Ammon's horn (tissue), 1 donor: ENCODE results near the gene DNAJC5.
"Not testable (repeated sequence)": the region's sequence is repeated elsewhere in the genome, so short reads cannot be mapped to it uniquely, and the experiment has no call there.

Source experiments
- DNase-seq: peaks from one replicate; pipeline ENCODE4 v3.0.0-alpha.2; 2016; ENCODE audit warnings: low spot score

DNAJC5 gene

GRCh38 chr20:63908008-63908682, 13.2 kb downstream of the DNAJC5 start:
- DNase-seq: no peak

GRCh38 chr20:63911176-63911575, 16.2 kb downstream of the DNAJC5 start:
- peak; percentile 68 for DNase-seq

DNA sequence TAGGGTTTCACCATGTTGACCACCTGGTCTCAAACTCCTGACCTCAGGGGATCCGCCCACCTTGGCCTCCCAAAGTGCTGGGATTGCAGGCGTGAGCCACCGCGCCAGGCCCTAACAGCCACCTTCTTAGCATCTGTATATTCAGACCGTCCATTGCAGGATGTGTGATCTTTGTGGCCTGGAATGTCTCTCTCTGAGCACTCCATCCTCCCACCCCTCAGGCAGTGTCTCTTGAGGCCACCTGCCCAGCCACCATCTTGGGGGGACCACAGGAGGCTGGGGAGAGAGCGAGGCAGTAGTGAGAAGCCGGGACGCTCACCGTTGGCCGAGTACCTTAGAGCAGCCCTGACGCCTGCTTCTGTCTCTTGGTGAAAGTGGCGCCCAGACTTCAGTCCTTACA, 18.8 kb downstream of the DNAJC5 start:
- no peak for DNase-seq

- peak; percentile 71 for DNase-seq
Measured at GRCh38 chr20:63915471-63915870, 20.5 kb downstream of the DNAJC5 start.

DNA sequence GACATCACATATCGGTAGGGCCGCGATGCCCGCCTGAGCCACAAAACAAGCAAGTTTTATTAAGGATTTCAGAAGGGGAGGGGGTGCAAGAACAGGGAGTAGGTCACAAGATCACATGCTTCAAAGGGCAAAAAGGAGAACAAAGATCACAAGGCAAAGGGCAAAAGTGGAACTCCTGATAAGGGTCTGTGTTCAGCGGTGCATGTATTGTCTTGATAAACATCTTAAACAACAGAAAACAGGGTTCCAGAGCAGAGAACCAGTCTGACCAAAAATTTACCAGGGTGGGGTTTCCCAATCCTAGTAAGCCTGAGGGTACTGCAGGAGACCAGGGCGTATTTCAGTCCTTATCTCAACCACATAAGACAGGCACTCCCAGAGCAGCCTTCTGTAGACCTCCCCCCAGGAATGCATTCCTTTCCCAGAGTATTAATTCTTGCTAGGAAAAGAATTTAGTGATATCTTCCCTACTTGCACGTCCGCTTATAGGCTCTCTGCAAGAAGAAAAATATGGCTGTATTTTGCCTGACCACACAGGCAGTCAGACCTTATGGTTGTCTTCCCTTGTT, 21.5 kb downstream of the DNAJC5 start:
- not testable (repeated sequence) for DNase-seq

DNA sequence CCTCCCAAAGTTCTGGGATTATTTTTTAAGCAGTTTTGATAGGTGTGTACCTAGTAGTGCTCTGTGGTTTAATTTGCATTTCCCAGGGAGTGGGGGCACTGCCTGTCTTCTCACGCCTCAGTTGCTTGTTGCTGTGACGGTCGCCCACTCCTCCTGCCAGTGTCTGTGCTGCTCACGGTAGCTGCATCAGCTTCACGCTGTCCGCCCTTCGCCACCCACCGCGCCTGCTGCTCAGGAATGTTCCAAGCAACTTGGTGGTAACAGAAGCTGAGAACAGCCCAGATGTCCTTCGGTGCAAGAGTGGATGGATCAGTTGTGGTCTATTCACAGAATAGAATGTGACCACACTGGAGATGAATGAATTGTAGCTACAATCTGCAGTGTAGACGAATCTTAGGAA, 22.9 kb downstream of the DNAJC5 start:
- peak; percentile 76 for DNase-seq

DNA sequence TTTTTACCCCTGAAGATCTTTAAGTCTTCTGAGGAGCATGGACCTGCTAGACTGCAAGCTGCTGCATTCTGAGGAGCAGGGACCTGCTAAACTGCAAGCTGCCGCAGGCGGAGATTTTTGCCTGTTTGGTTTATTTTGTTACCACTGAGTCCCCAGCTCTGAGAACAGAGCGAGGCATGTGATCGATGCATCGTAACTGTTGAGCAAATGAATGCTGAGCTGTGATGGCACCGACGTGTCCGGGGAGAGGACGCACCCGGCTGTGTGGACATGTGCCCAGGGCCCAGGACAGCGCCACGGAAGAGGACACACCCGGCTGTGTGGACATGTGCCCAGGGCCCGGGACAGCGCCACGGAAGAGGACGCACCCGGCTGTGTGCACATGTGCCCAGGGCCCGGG, 24.2 kb downstream of the DNAJC5 start:
- no peak for DNase-seq

DNA sequence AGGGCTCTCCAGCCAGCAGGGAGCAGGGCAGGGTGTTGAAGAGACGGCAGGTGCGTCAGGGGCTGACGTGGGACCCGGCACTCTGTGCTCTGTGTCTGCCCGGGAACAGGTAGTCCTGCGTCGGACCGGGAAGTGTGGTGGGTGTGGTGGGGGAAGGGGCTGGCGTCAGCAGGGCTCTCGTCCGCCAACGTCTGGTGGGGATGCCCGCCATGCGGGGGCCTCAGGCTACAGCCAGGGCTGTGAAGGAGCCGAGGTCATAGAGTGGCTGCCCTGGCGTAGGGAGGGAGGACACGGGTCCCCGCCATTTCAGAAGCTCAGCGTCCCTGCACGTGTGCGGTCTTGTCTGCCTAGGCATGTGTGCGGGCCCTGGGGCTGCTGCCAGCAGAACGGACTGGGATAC, 25.3 kb downstream of the DNAJC5 start:
- DNase-seq: no peak

GRCh38 chr20:63923651-63924050, 28.7 kb downstream of the DNAJC5 start:
- no peak for DNase-seq

DNA sequence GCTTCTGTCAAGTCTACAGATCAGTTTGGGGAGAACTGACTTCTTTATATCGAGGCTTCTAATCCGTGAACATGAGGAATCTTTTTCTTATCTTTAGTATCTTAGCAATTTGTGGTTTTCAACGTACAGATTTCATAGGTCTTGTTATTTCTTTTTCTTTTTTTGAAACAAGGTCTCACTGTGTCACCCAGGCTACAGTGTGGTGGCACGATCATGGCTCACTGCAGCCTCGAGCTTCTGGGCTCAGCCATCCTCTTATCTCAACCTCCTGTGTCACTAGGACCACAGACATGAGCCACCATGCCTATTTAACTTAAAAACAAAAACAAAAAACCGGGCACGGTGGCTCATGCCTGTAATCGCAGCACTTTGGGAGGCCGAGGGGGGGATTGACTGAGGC, 29.3 kb downstream of the DNAJC5 start:
- no peak for DNase-seq

GRCh38 chr20:63926298-63926697, 31.4 kb downstream of the DNAJC5 start:
- DNase-seq: no peak

GRCh38 chr20:63929071-63929470, 34.1 kb downstream of the DNAJC5 start:
- DNase-seq: no peak

DNA sequence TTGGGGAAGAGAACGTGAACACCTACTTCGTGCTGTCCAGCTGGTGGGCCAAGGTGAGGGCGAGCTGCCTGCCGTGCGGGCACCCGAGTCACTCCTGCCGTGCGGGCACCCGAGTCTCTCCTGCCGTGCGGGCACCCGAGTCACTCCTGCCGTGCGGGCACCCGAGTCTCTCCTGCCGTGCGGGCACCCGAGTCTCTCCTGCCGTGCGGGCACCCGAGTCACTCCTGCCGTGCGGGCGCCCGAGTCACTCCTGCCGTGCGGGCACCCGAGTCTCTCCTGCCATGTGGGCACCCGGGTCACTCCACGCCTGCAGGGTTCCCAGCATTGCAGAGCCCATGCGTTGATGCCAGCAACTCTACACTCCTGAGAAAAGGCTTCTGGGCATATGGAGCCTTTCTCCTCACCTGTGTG, 34.6 kb downstream of the DNAJC5 start:
- DNase-seq: not testable (repeated sequence)

- DNase-seq: no peak
Measured at GRCh38 chr20:63930971-63931553, 36.1 kb downstream of the DNAJC5 start.

- DNase-seq: no peak
Measured at GRCh38 chr20:63931735-63932134, 36.8 kb downstream of the DNAJC5 start.

DNA sequence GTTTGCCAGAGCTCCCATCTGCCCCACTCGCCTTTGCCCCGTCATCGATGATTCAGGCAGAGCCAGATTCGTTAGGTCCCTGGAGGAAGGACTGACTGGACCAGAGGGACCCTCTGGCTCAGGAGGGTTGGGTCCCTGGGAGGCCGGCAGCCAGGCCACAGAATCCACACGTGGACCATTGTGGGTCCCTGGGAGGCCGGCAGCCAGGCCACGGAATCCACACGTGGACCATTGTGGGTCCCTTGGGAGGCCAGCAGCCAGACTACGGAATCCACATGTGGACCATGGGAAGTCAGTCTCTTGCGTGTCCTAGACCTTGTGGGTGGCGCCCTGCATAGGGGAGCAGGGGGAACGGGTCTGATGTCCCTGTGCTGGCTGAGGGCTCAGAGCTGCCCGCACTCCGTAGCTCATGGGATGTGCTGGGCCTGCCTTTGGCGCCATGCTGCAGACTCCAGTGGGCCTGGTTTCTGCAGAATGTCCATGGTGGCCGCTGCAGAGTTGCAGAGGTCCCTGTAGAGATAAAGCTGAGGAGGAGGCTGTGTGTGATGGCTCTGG, 37.8 kb downstream of the DNAJC5 start:
- no peak for DNase-seq

DNA sequence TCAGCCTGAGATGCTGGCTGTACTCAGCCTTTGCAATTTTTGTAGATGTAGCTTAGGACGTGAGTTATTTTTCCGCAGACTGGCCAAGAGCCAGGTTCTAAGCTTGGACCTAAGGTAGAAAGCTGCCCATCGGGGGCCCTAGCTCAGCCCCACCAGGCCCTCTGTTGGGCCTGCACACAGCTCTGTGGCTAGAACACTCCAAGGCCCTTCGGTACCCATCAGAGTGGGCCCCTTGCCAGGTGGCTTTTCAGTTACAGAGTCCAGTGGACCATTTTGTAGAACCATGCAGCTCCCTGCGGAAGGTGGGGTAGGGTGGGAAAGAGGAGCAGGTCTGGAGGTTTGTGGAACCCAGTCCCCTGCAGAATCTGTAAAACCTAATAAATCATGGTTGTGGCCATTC, 38.7 kb downstream of the DNAJC5 start:
- DNase-seq: no peak

DNA sequence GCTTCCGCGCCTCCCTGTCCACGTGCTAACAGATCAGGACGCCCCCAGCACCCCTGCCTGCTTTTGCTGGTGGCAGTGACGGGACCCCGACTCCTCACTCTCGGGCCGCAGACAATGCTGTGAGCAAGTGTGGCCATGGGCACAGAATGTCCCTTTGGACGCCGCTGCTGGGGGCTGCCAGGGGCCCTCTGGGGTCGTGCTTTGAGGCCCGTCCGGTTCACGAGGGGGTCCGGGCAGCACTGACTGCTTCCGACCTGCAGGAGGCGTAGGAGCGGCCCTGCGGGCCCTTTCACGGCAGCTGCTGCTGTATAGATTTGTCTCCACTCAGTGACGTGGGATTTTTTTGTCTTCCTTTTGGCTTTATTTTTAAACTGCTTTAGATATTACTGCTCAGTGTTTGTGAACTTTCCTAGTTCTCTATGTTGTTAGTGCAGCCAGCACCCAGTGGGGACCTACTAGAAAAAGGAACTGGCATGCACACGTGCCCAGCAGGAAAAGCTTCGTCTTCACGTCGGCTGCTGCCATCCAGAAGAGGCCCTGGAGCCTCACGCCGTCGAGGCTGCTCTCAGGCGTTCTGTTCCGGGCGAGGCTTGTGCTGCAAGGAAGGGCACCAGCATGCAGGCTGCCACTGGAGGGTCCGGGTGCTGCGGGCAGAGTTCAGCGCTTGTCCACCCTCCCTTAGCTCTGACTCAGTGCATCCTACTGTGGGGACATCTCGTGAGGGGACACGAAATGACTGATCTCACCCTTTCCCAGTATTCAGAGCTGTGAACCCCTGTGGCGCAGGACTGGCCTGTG, 39.5 kb downstream of the DNAJC5 start:
- DNase-seq: no peak

DNA sequence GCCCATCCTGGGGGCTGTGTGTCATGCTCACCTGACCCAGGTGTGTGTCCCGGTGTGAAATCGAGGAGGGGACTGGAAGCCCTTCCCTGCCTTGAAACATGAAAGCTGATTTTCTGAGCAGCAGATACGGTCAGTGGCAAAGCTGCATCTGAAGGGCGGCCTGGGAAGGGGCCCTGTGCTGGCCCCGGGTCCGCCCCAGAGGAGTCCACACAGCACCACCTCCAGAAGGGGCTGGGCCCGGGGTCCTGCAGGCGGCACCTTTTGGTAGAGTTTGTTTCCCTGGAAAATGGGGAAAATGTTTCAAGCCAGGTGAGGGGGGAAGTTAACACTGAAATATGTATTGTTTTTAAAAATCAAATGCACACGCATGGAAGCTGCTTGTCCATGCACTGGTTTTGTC, 40.5 kb downstream of the DNAJC5 start:
- no peak for DNase-seq

- DNase-seq: no peak
Measured at GRCh38 chr20:63937596-63937995, 42.7 kb downstream of the DNAJC5 start.

DNA sequence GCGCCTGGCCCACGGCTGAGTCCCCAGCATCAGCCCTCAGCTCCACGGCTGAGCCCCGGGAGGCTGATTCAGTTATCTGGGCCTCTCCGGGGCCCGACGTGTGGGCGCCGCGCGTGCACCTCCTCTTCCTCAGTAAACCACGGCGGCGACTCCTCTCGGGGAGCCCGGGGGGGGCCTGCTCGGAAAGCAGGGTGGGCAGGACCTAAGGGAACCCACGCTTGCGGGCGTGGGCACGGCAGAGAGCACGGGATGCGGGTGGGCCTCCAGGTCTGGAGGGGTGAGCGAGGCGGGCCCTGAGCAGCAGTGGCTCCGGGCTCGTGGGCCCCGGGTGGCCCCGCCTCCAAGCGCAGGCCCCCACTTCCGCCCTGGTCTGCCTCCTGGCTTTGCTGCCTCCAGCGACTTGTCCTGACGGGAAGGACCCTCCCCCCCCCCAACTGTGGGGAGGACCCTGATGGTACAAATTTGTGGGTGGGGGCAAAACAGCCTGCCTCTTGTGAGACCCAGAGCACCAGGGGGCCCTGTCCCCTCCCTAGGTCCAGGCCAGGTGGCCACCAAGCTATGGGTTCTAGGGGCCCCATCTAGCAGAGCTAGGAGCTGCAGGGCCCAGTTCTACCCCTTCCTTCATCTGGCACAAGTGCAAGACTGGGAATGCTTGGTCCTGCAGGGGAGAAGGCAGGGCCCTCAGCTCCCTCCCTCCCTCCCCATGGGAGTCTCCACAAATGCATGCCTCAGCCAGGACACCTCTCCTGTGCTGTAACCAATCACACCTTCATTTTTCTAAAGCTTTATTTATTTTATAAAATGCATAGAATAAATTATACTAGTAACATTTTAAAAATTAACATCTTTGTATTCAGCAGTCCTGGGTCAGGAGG, 44.4 kb downstream of the DNAJC5 start:
- DNase-seq: no peak

GRCh38 chr20:63940071-63940471, 45.1 kb downstream of the DNAJC5 start:
- DNase-seq: no peak
